GM23338 (cell line): ENCODE measurements around the gene WRNIP1.

Experiments
- CTCF ChIP-seq, 2 experiments: fragments of 200-600 bp in 1 of 2; sonication (generic) in 1 of 2; conservative IDR thresholded peaks; 2 replicates each; pipeline versions ENCODE4 v1.5.1 to v1.6.1; 2016 to 2017; ENCODE audit warnings: antibody characterized with exemption in 2 of 2, low read depth in 2 of 2, mild to moderate bottlenecking in 2 of 2, moderate library complexity in 1 of 2
- EZH2phosphoT487 ChIP-seq: fragments of 200-600 bp; sonication (generic); IDR thresholded peaks from one replicate; pipeline ENCODE4 v1.8.1; 2018; ENCODE audit warnings: antibody characterized with exemption; ENCODE audit not compliant: unreplicated experiment
- POLR2AphosphoS5 ChIP-seq: IDR thresholded peaks from 2 replicates; pipeline ENCODE4 v1.6.1; 2016; ENCODE audit warnings: antibody characterized with exemption, low read depth
- ZNF462 ChIP-seq: fragments of 250-450 bp; sonication (Bioruptor Pico); IDR thresholded peaks from 2 replicates; pipeline ENCODE4 v1.5.0; 2020; ENCODE audit warnings: mild to moderate bottlenecking, moderate library complexity

GRCh38 chr6:2734488-2735166 lies 30.6 kb upstream of the WRNIP1 start:
- TF ChIP-seq CTCF (conservative IDR thresholded peaks at IDR 0.05; ENCODE audit: low read depth in 2 of 2): no peak
- no peak for TF ChIP-seq EZH2phosphoT487
- no peak for TF ChIP-seq POLR2AphosphoS5
- TF ChIP-seq ZNF462: no peak
